PC-3 (cell line): ENCODE measurements around the gene ZWILCH. TPM values are rescaled to one million over a fixed set of nuclear protein-coding genes. Genes with fewer than 3 reads are reported as not detected.

Experiments used
- ATAC-seq: fragments of 200-7000 bp; cut with Tn5 transposase; 2 replicates; pipeline ENCODE4 v1.9.1; 2020; ENCODE audit warnings: mild to moderate bottlenecking, moderate library complexity
- BruUV-seq: library from RNA; stranded (reverse); fragments of 400-500 nt; replicated peaks from 2 replicates; lab custom pipeline; 2021; lab: Mats Ljungman, UMichigan
- CTCF ChIA-PET: fragments of 300-600 bp; sonication (Branson Sonifier 250); formaldehyde crosslinking; loops from one replicate; lab custom pipeline; 2022; ENCODE audit warnings: antibody characterized with exemption; lab: Charles Lee
- POLR2A ChIA-PET: fragments of 300-600 bp; sonication (Branson Sonifier 250); formaldehyde crosslinking; loops from one replicate; lab custom pipeline; 2022; ENCODE audit warnings: antibody characterized with exemption; ENCODE audit not compliant: unreplicated experiment; lab: Charles Lee
- DNase-seq: peaks from one replicate; pipeline ENCODE4 v3.0.0-alpha.2; 2015
- H2AFZ ChIP-seq: fragments of 300-600 bp; sonication (generic); 2 replicates; pipeline ENCODE4 v1.6.0; 2016; ENCODE audit warnings: antibody characterized with exemption, low read length
- H3F3A ChIP-seq: fragments of 300-600 bp; sonication (generic); one replicate; pipeline ENCODE4 v1.6.0; 2017; ENCODE audit warnings: antibody characterized with exemption, low read length, control low read depth, mild to moderate bottlenecking; ENCODE audit not compliant: unreplicated experiment
- H3K27ac ChIP-seq: fragments of 300-600 bp; sonication (generic); 2 replicates; pipeline ENCODE4 v1.5.1; 2016; ENCODE audit warnings: mild to moderate bottlenecking, low read length
- H3K27me3 ChIP-seq: fragments of 300-600 bp; sonication (generic); 2 replicates; pipeline ENCODE4 v1.6.1; 2016; ENCODE audit warnings: low read length, mixed read lengths
- H3K36me3 ChIP-seq: fragments of 300-600 bp; sonication (generic); 2 replicates; pipeline ENCODE4 v1.6.1; 2016; ENCODE audit warnings: low read depth, mixed run types, low read length, mixed read lengths
- H3K4me1 ChIP-seq: fragments of 300-600 bp; sonication (generic); 2 replicates; pipeline ENCODE4 v1.5.1; 2016; ENCODE audit warnings: low read length; ENCODE audit not compliant: insufficient read depth
- H3K4me2 ChIP-seq: fragments of 300-600 bp; sonication (generic); 2 replicates; pipeline ENCODE4 v1.6.0; 2016; ENCODE audit warnings: low read length
- H3K4me3 ChIP-seq: fragments of 300-600 bp; sonication (generic); 2 replicates; pipeline ENCODE4 v1.5.1; 2016; ENCODE audit warnings: mild to moderate bottlenecking, low read length, mixed read lengths
- H3K79me2 ChIP-seq: fragments of 300-600 bp; sonication (generic); 2 replicates; pipeline ENCODE4 v1.6.1; 2017; ENCODE audit warnings: low read length, mixed read lengths
- H3K9ac ChIP-seq: fragments of 300-600 bp; sonication (generic); 2 replicates; pipeline ENCODE4 v1.6.0; 2016; ENCODE audit warnings: mild to moderate bottlenecking, low read length
- H3K9me2 ChIP-seq: fragments of 300-600 bp; sonication (generic); replicated peaks from 2 replicates; pipeline ENCODE4 v1.6.1; 2016; ENCODE audit warnings: mixed run types, low read length, mixed read lengths
- H3K9me3 ChIP-seq: fragments of 300-600 bp; sonication (generic); 2 replicates; pipeline ENCODE4 v1.6.1; 2016; ENCODE audit warnings: low read length, mixed read lengths
- H4K20me1 ChIP-seq: fragments of 300-600 bp; sonication (generic); 2 replicates; pipeline ENCODE4 v1.6.1; 2016; ENCODE audit warnings: low read length, mixed read lengths
- EZH2 ChIP-seq: fragments of 300-600 bp; sonication (generic); IDR thresholded peaks from one replicate; pipeline ENCODE4 v1.6.1; 2017; ENCODE audit warnings: antibody characterized with exemption, mild to moderate bottlenecking, low read length; ENCODE audit not compliant: unreplicated experiment
- EZH2phosphoT487 ChIP-seq: fragments of 300-600 bp; sonication (generic); IDR thresholded peaks from 2 replicates; pipeline ENCODE4 v1.6.1; 2018; ENCODE audit warnings: mild to moderate bottlenecking, antibody characterized with exemption, low read length, borderline replicate concordance
- intact Hi-C: fragments of 100-400 bp; cut with micrococcal nuclease; formaldehyde crosslinking; loops from 2 replicates; pipeline ENCODE4 v1.9.0; 2023
- total RNA-seq: library from RNA; depleted of rRNA; stranded (reverse); fragments of >200 nt; gene quantifications from 2 replicates; pipeline ENCODE4 v1.2.3, GENCODE V29; 2014
- TF ChIP-seq, protein P1 (sequence below): fragments of 300-600 bp; sonication (generic); conservative IDR thresholded peaks from 2 replicates; pipeline ENCODE4 v1.5.1; 2017; ENCODE audit warnings: antibody characterized with exemption, low read depth, mild to moderate bottlenecking, low read length

Gene ZWILCH
- total RNA-seq, 1 experiment from 2014 or later = 18.1 TPM

- CTCF ChIA-PET = no interaction called here
- no peaks in the 10 kb centered on the region for H3K9me2 ChIP-seq
- H3K27ac ChIP-seq = no peak overlapping the region
- H4K20me1 ChIP-seq = no peaks in the 10 kb centered on the region
- ATAC-seq = no peak
- BruUV-seq = no TSS peak
- H3K79me2 ChIP-seq = no peaks in the 10 kb centered on the region
- H3K4me2 ChIP-seq = no peak overlapping the region
- POLR2A ChIA-PET = interaction anchor here (0.6 kb wide), 1 partner anchor 58 kb away, joined by 3 read pairs; no protein-coding TSS in a partner anchor
- TF ChIP-seq EZH2phosphoT487 (no peak), EZH2 (no peak)
- TF ChIP-seq, protein P1, sequence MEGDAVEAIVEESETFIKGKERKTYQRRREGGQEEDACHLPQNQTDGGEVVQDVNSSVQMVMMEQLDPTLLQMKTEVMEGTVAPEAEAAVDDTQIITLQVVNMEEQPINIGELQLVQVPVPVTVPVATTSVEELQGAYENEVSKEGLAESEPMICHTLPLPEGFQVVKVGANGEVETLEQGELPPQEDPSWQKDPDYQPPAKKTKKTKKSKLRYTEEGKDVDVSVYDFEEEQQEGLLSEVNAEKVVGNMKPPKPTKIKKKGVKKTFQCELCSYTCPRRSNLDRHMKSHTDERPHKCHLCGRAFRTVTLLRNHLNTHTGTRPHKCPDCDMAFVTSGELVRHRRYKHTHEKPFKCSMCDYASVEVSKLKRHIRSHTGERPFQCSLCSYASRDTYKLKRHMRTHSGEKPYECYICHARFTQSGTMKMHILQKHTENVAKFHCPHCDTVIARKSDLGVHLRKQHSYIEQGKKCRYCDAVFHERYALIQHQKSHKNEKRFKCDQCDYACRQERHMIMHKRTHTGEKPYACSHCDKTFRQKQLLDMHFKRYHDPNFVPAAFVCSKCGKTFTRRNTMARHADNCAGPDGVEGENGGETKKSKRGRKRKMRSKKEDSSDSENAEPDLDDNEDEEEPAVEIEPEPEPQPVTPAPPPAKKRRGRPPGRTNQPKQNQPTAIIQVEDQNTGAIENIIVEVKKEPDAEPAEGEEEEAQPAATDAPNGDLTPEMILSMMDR = no peak
- no peak overlapping the region for H3K4me3 ChIP-seq
- DNase-seq = no peak
- H3K27me3 ChIP-seq = no peaks in the 10 kb centered on the region
- H3K9me3 ChIP-seq = no peaks in the 10 kb centered on the region
- peaks cover 6% of the 10 kb centered on the region for H3K4me1 ChIP-seq
- no peaks in the 10 kb centered on the region for H3K36me3 ChIP-seq
- no peak overlapping the region for H3K9ac ChIP-seq
- no peak overlapping the region for H2AFZ ChIP-seq
- H3F3A ChIP-seq = no peaks in the 10 kb centered on the region
- intact Hi-C loops = no loop called here
These were observed 68.2 kb downstream of the ZWILCH start for GRCh38 chr15:66573348-66573718.

DNA sequence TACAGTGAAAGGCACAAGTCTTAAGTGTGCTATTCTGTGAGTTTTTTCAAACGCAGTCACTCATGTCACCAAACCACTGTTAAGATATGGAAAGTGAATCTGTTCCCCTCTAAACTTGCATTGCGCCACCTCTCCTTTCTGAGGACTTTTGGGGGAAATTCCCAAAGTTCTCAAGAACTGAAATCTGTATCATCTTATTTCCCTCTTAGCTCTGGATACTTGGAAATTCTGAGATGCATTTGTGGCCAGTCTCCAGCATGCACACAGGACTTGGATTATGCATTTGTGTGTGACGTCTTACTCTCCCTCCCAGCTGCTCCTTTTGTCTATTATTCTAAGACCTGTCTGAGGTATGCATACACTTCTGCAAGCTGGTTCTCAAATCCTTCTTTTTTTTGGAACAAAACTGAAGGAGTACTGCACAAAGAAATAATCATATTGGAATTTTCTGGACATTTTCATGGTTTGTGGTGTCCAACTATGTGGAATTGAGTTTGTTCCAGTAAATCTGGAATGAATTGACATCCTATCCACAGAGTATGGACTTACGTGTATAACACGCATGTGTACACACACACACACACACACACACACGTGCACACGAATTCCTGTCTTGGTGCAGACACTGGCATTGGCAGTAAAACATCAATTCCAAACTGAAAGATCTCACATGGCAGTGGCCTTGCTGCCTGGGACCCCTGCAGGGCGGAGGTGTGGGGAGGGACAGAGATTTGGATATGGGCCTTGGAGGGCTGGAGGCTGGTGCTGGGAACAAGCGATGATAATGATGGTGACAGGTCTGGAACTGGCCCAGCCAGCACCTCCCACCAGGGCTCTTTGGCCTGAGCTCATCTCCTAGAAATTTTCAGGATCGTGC is 68.8 kb downstream of the ZWILCH start:
- no peaks in the 10 kb centered on the region for H4K20me1 ChIP-seq
- ATAC-seq = no peak
- H3K4me2 ChIP-seq = no peak overlapping the region
- DNase-seq = no peak
- H3K9me3 ChIP-seq = no peaks in the 10 kb centered on the region
- no peaks in the 10 kb centered on the region for H3K9me2 ChIP-seq
- TF ChIP-seq EZH2 (no peak), EZH2phosphoT487 (no peak)
- TF ChIP-seq, protein P1 = no peak
- peaks cover 9% of the 10 kb centered on the region for H3K4me1 ChIP-seq
- ChIA-PET POLR2A (no interaction called here), CTCF (no interaction called here)
- H3K9ac ChIP-seq = no peak overlapping the region
- no TSS peak for BruUV-seq
- H3K4me3 ChIP-seq = no peak overlapping the region
- no peaks in the 10 kb centered on the region for H3K79me2 ChIP-seq
- no peaks in the 10 kb centered on the region for H3K36me3 ChIP-seq
- intact Hi-C loops = no loop called here
- H3K27me3 ChIP-seq = no peaks in the 10 kb centered on the region
- no peak overlapping the region for H2AFZ ChIP-seq
- no peak overlapping the region for H3K27ac ChIP-seq
- no peaks in the 10 kb centered on the region for H3F3A ChIP-seq

- ChIA-PET CTCF (no interaction called here), POLR2A (interaction anchor here (0.6 kb wide), 1 partner anchor 152 kb away, joined by 6 read pairs; no protein-coding TSS in a partner anchor)
- no peak overlapping the region for H3K27ac ChIP-seq
- H3K9me3 ChIP-seq = no peaks in the 10 kb centered on the region
- no peaks in the 10 kb centered on the region for H4K20me1 ChIP-seq
- peaks cover 9% of the 10 kb centered on the region for H3K4me1 ChIP-seq
- no peaks in the 10 kb centered on the region for H3K79me2 ChIP-seq
- no peak overlapping the region for H3K9ac ChIP-seq
- no peak overlapping the region for H2AFZ ChIP-seq
- DNase-seq = no peak
- intact Hi-C loops = no loop called here
- no peaks in the 10 kb centered on the region for H3K9me2 ChIP-seq
- ATAC-seq = no peak
- no peaks in the 10 kb centered on the region for H3K27me3 ChIP-seq
- no peak overlapping the region for H3K4me2 ChIP-seq
- H3K36me3 ChIP-seq = no peaks in the 10 kb centered on the region
- TF ChIP-seq, protein P1 = no peak
- TF ChIP-seq EZH2 (no peak), EZH2phosphoT487 (no peak)
- BruUV-seq = no TSS peak
- H3K4me3 ChIP-seq = no peak overlapping the region
- no peaks in the 10 kb centered on the region for H3F3A ChIP-seq
These were observed 69.4 kb downstream of the ZWILCH start for GRCh38 chr15:66574596-66574950.
